GM21576 (cell line): ENCODE measurements around the gene USP12.
"Not testable (repeated sequence)": the region's sequence is repeated elsewhere in the genome, so short reads cannot be mapped to it uniquely, and the experiment has no call there.

Experiments used
- ATAC-seq: cut with Tn5 transposase; IDR thresholded peaks from one replicate; pipeline ENCODE4 v1.9.1; 2021; ENCODE audit warnings: mild to moderate bottlenecking, moderate library complexity; ENCODE audit not compliant: unreplicated experiment

USP12 gene

GRCh38 chr13:27124571-27124970 is 47.0 kb downstream of the USP12 start:
- no peak for ATAC-seq

DNA sequence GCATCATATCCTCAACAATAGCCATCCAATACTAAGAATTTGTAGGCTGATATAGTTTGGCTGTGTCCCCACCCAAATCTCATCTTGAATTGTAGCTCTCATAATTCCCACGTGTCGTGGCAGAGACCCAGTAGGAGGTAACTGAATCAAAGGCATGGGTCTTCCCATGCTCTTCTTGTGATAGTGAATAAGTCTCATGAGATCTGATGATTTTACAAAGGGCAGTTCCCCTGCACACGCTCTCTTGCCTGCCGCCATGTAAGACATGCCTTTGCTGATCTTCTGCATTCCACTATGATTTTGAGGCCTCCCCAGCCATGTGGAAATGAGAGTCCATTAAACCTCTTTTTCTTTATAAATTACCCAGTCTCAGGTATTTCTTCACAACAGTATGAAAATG is 48.2 kb downstream of the USP12 start:
- ATAC-seq = not testable (repeated sequence)

DNA sequence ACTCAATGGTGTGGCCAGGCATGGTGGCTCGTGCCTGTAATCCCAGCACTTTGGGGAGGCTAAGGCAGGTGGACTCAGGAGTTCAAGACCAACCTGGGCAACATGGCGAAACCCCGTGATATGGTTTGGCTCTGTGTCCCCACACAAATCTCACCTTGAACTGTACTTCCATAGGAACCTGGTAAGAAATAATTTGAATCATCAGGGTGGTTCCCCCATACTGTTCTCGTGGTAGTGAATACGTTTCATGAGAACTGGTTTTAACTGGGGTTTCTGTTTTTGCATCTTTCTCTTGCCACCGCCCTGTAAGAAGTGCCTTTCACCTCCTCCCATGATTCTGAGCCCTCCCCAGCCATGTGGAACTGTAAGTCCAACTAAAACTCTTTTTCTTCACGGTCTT is 49.6 kb downstream of the USP12 start:
- no peak for ATAC-seq

DNA sequence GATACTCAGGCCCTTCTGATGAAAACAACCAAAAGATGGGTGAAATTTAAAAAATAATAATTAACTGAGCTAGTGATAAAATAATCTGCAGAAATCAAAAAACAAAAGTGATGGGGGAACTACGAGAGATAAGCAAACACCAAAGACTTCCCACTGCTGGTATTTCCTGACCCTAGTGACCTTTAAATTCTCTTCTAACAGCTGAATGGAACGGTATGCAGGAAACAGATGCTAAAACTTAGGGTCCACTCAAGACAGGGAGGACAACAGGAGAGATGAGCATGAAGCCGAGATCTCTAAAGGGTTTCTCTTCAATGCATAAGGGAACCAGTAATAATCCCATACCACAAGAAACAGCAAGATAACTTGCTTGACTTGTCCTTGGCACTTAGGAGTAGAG is 50.8 kb downstream of the USP12 start:
- ATAC-seq = no peak

GRCh38 chr13:27120011-27120410 is 51.6 kb downstream of the USP12 start:
- ATAC-seq = no peak

- ATAC-seq = no peak
These were observed 53.1 kb downstream of the USP12 start for GRCh38 chr13:27118428-27119054.

DNA sequence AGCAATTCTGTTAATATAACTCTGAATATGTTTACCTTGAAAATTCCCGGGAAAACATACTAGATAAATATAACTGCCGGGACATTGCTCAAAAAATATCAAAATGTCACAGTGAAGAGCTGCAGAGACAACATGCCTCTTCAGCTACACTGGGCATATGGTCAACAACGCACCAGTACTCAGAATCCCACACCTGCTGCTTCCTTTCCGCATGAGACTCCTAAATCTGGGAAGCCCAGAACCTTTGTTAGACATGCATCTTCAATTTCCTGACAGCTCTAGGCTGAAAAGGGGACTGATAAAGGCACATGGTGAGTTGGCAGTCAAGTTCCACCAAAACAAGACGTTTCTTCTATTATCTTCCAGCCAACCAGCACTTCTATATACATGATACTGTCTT is 53.7 kb downstream of the USP12 start:
- no peak for ATAC-seq

GRCh38 chr13:27117158-27117557 is 54.5 kb downstream of the USP12 start:
- no peak for ATAC-seq

- no peak for ATAC-seq
These were observed 58.2 kb downstream of the USP12 start for GRCh38 chr13:27113436-27113835.

DNA sequence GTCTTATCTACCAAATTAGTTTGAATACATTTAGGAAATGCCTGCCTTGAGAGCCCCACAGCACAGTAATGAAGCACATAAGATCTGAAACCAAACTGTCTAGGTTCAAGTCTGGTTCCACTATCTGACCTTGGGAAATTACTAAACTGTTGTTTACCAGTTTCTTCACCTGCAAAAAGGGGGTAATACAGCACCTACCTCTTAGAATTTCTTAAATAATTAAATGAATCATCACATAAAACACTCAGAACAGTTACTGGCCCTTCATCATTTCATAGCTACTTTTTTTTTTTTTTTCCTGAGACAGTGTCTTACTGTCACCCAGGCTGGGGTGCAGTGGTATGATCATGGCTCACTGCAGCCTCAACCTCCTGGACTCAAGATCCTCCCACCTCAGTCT is 59.6 kb downstream of the USP12 start:
- ATAC-seq = peak; percentile 63

GRCh38 chr13:27110056-27110746 is 61.4 kb downstream of the USP12 start:
- ATAC-seq = no peak

DNA sequence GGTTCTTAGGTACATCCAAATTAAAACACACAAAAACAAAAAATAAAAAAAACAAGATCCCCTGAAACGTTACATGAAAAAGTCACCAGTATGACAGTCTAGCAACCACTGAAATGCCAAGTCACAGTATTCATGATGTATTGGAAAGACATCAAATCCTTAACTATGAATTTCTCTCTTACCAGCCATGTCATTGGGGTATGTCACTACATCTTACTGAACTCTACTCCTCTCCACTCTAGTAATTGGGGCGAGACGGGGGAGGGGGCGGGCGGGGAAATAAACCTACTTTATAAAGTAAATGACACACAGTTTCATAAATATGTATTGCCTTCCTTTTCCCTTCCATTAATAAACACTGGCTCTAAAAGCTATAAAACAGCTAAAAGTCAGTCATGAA is 65.5 kb downstream of the USP12 start:
- no peak for ATAC-seq

DNA sequence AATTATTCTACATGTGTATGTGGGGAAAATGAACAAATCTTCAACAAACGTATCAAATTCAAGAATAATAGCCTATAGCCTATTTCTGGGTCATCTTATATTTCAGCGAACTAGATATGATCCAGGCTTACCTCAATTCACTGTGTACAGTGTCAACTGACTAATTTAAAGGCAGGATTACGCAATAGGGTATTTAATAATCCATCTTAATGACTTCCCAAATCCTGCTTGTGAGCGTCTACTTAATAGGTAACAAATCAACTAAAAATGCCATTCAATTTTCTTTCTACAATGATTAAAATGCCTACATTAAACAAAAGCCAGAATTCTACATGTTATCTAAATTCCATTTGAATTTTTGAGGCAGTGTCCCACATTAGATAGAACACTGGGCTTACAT is 67.0 kb downstream of the USP12 start:
- no peak for ATAC-seq

DNA sequence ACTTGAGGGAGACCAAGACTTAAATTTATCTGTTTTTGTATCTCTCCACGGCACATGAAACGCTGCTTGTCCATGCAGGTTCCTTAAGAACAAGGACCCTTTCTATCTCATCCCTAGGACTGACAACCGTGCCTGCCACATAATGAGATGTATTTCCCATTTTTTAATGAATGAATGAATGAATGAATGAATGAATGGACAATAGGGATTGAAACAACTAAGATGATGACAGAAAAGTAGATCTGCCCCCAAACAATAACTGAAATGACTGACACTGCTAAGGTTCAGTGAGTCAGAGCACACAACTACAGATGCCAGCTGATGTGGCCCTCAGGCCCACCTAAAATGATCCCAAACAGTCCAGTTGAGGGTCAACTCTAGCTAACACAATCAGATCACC is 69.8 kb downstream of the USP12 start:
- ATAC-seq = no peak

DNA sequence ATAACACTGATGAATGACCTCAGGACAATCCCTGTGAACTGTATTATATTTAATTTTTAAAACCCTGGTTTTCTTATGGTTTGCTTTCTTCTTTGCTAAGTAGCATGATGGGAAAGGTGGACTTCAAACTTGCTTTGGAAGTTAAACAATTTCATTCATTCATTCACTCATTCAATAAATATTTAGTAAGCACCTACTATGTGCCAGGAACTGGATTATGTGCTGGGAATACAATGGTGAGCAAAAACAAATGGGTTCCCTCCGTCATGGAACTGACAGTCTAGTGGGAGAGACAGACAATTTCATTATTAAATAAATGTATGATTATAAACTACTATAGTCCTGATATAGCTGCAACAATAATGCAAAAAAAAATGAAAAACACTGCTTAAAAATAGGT is 70.3 kb downstream of the USP12 start:
- no peak for ATAC-seq

DNA sequence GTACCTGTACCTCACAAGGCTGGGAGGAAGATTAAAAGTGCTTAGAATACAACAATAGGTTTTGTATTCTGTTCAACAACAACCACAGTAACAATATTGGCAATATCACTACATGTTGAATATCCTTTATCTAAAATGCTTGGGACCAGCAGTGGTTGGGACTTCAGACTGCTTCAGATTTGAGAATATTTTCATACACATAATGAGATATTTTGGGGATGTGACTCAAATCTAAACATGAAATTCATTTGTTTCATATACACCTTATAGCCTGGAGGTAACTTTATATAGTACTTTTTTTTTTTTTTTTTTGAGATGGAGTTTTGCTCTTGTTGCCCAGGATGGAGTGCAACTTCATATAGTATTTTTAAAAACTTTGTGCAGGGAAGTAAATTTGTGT is 73.9 kb downstream of the USP12 start:
- no peak for ATAC-seq

DNA sequence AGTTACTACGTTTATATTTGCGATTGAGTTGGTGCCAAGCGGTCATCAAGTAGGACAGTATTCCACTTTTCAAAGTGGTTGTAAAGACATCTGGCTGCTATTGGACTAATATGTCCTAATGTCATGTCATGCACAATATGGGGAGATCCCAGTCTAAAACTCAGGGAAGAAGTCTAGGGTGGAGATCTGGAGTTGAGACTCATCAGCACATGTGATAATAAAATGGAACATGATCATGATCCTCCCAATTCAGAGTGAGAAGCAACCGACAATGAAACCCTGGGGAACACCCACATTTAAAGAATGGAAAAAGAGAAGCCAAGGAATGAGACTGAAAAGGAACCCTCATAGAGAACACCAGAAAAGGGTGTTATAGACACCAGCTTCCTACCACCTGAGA is 80.2 kb downstream of the USP12 start:
- ATAC-seq = no peak

DNA sequence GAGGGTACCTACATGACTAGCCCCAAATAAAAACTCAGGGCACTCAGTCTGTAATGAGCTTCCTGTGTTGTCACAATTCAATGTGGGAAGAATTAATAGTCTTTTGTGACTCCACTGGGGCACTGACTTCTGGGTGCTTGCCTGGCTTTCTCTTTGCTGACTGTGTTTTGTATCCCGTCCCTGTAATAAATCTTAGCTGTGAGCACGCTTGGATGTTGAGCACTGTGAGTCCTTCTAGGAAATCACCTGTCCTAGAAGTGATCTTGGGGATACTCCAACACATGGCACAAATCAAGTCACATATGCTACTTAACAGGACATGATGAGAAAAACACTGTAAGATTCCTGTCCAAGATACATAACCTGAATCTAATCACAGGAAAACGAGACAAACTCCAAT is 83.0 kb downstream of the USP12 start:
- ATAC-seq = no peak

GRCh38 chr13:27086599-27087265 is 84.9 kb downstream of the USP12 start:
- ATAC-seq = no peak

GRCh38 chr13:27083183-27083582 is 88.4 kb downstream of the USP12 start:
- ATAC-seq = no peak

DNA sequence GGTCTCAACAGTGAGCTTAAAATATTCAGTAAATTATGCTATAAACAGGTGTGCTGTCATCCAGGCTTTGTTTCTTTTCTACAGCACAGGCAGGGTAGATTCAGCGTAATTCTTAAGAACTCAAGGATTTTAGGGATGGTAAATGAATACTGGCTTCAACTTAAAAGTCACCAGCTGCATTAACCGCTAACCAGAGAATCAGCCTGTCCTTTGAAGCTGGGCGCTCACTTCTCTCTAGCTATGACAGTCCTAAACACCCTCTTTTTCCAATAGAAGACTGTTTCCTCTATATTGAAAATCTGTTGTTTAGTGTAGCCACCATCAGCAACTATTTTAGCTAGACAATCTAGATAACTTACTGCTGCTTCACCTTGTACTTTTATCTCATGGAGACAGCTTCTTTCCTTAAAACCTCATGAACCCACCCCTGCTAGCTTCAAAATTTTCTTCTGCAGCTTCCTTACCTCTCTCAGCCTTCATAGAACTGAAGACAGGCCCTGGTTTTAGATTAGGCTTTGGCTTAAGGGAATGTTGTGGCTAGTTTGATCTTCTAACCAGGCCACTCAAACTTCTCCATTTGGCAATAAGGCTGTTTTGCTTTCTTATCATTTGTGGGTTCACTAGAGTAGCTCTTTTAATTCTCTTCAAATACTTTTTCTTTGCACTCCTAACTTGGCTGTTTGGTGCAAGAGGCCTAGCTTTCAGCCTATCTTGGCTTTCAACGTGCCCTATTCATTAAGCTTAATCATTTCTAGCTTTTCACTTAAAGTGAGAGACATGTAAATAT is 89.5 kb downstream of the USP12 start:
- ATAC-seq = no peak
